ENCODE results near the gene SLC5A11. TPM values are rescaled to one million over a fixed set of nuclear protein-coding genes. Genes with fewer than 3 reads are reported as not detected.
A peak's percentile ranks its signal among the peaks of the same experiment; 100 is the strongest.

The SLC5A11 gene
- polyA plus RNA-seq, 3 donors: 0.60 TPM; not detected in 2

- Histone ChIP-seq H2AFZ (ENCODE audit: insufficient read depth, low read depth, low read length, poor library complexity, severe bottlenecking) (no peak overlapping the region), H3K27ac (ENCODE audit: low read depth in 1 of 2, low read length in 2 of 2) (no peak overlapping the region), H4K20me1 (ENCODE audit: insufficient read depth, low read length) (peaks cover 47% of the 10 kb centered on the region), H3K9ac (ENCODE audit: insufficient read depth, low read length, poor library complexity, severe bottlenecking) (no peak overlapping the region), H3K4me1 (ENCODE audit: control insufficient read depth in 1 of 2, insufficient read depth in 2 of 2, low read length in 2 of 2) (no peaks in the 10 kb centered on the region), H3K27me3 (ENCODE audit: control insufficient read depth in 2 of 2, insufficient read depth in 2 of 2, low read length in 2 of 2) (no peaks in the 10 kb centered on the region), H3K79me2 (ENCODE audit: insufficient read depth, low read length) (no peaks in the 10 kb centered on the region), H3K36me3 (replicated peaks in 1 of 2; ENCODE audit: control insufficient read depth in 1 of 2, insufficient read depth in 2 of 2, low read length in 2 of 2) (peaks cover 74 to 94% of the 10 kb centered on the region in 2 donors), H3K9me3 (replicated peaks in 1 of 2; ENCODE audit: control insufficient read depth in 1 of 2, insufficient read depth in 1 of 2, low read length in 2 of 2) (no peaks in the 10 kb centered on the region), H3K4me3 (replicated peaks in 1 of 3; ENCODE audit: low read depth in 2 of 3, low read length in 3 of 3) (no peak overlapping the region), H3K4me2 (replicated peaks; ENCODE audit: extremely low read depth, low read length, poor library complexity, severe bottlenecking) (no peak overlapping the region)
- Mint-ChIP-seq H3K36me3 (peaks cover 62 to 88% of the 10 kb centered on the region in 2 donors), H3K27me3 (ENCODE audit: low read depth in 3 of 3) (peaks cover 0 to 5% (median 0%) of the 10 kb centered on the region in 3 donors), H3K4me3 (no peak overlapping the region), H3K4me1 (no peaks in the 10 kb centered on the region), H3K9me3 (peaks cover 0 to 2% (median 0%) of the 10 kb centered on the region in 7 donors), H3K27ac (peak overlapping the region in 3 of 7 donors; percentile 50 to 80 (median 57))
- intact Hi-C loops (cut with micrococcal nuclease): no loop called here
- no peak for TF ChIP-seq CTCF (IDR thresholded peaks at IDR 0.05)
- 98% methylated on average over 8 of the region's 8 CpGs for WGBS (ENCODE audit: insufficient coverage)
- DNase-seq: no peak
Observed at GRCh38 chr16:24921229-24921628, 75.5 kb downstream of the SLC5A11 start.

GRCh38 chr16:24925163-24925562 is 79.4 kb downstream of the SLC5A11 start:
- no peaks in the 10 kb centered on the region for H3K27me3 ChIP-seq (ENCODE audit: control insufficient read depth in 2 of 2, insufficient read depth in 2 of 2, low read length in 2 of 2)
- Mint-ChIP-seq H3K27ac (peak overlapping the region in 1 of 7 donors; percentile 1), H3K4me1 (no peaks in the 10 kb centered on the region)

More at GRCh38 chr16:24925163-24925562, 79.4 kb downstream of the SLC5A11 start:
- Histone ChIP-seq H3K4me3 (replicated peaks in 1 of 3; ENCODE audit: low read depth in 2 of 3, low read length in 3 of 3) (no peak overlapping the region), H4K20me1 (ENCODE audit: insufficient read depth, low read length) (peaks cover 65% of the 10 kb centered on the region), H3K9me3 (replicated peaks in 1 of 2; ENCODE audit: control insufficient read depth in 1 of 2, insufficient read depth in 1 of 2, low read length in 2 of 2) (no peaks in the 10 kb centered on the region), H3K4me2 (replicated peaks; ENCODE audit: extremely low read depth, low read length, poor library complexity, severe bottlenecking) (no peak overlapping the region), H3K4me1 (ENCODE audit: control insufficient read depth in 1 of 2, insufficient read depth in 2 of 2, low read length in 2 of 2) (no peaks in the 10 kb centered on the region), H3K79me2 (ENCODE audit: insufficient read depth, low read length) (no peaks in the 10 kb centered on the region), H3K27ac (ENCODE audit: low read depth in 1 of 2, low read length in 2 of 2) (no peak overlapping the region), H3K9ac (ENCODE audit: insufficient read depth, low read length, poor library complexity, severe bottlenecking) (no peak overlapping the region), H3K36me3 (replicated peaks in 1 of 2; ENCODE audit: control insufficient read depth in 1 of 2, insufficient read depth in 2 of 2, low read length in 2 of 2) (peaks cover 77 to 100% of the 10 kb centered on the region in 2 donors), H2AFZ (ENCODE audit: insufficient read depth, low read depth, low read length, poor library complexity, severe bottlenecking) (no peak overlapping the region)
- 67% methylated on average over 1 of the region's 2 CpGs for WGBS (ENCODE audit: insufficient coverage)
- no peak for DNase-seq
- Mint-ChIP-seq H3K27me3 (ENCODE audit: low read depth in 3 of 3) (peaks cover 0 to 5% (median 0%) of the 10 kb centered on the region in 3 donors), H3K36me3 (peaks cover 63 to 92% of the 10 kb centered on the region in 2 donors), H3K4me3 (no peak overlapping the region), H3K9me3 (peaks cover 0 to 2% (median 0%) of the 10 kb centered on the region in 7 donors)
- no peak for TF ChIP-seq CTCF (IDR thresholded peaks at IDR 0.05)
- intact Hi-C loops (cut with micrococcal nuclease): no loop called here
